K562 (cell line): ENCODE data around the gene WASF2. TPM values are rescaled to one million over a fixed set of nuclear protein-coding genes. Genes with fewer than 3 reads are reported as not detected.

Experiments
- ELF4 ChIP-seq: fragments of 450-650 bp; formaldehyde crosslinking; IDR thresholded peaks from 2 replicates; pipeline ENCODE4 v1.4.0; 2022; ENCODE audit warnings: missing genetic modification characterization
- HCFC1 ChIP-seq: IDR thresholded peaks from 2 replicates; pipeline ENCODE4 v1.6.1; 2012; ENCODE audit warnings: low read depth, low read length, improper control_type of control experiment
- HMGN3 ChIP-seq: IDR thresholded peaks from 2 replicates; pipeline ENCODE4 v1.6.1; 2011; ENCODE audit warnings: borderline replicate concordance, low read depth, mild to moderate bottlenecking, mixed read lengths, low read length; ENCODE audit not compliant: insufficient read length; ENCODE audit errors: extremely low read depth
- HNRNPK ChIP-seq: fragments of 200-400 bp; formaldehyde crosslinking; IDR thresholded peaks from one replicate; pipeline ENCODE4 v1.6.1; 2018; ENCODE audit warnings: mild to moderate bottlenecking, low read depth, low read length; ENCODE audit not compliant: poor library complexity, severe bottlenecking
- KDM5B ChIP-seq: fragments of 200-600 bp; sonication (generic); IDR thresholded peaks from 2 replicates; pipeline ENCODE4 v1.6.1; 2012; ENCODE audit warnings: low read depth, mild to moderate bottlenecking, moderate library complexity, low read length, control low read depth, inconsistent platforms; ENCODE audit not compliant: insufficient replicate concordance
- NR2C2 ChIP-seq, 2 experiments: fragments of 200-800 bp in 1 of 2; sonication (Bioruptor generic) in 1 of 2; sonication (generic) in 1 of 2; formaldehyde crosslinking in 1 of 2; IDR thresholded peaks; 2 replicates each; pipeline versions ENCODE4 v1.6.1 to v1.8.0; 2016 to 2022; ENCODE audit warnings: mild to moderate bottlenecking in 1 of 2, missing compliant biosample characterization in 1 of 2, missing genetic modification characterization in 1 of 2, missing genetic modification reagents in 1 of 2
- NUFIP1 ChIP-seq: fragments of 450-650 bp; IDR thresholded peaks from 2 replicates; pipeline ENCODE4 v1.6.1; 2018; ENCODE audit not compliant: partially characterized antibody
- POLR2G ChIP-seq: fragments of 200-400 bp; formaldehyde crosslinking; IDR thresholded peaks from 2 replicates; pipeline ENCODE4 v1.6.1; 2017; ENCODE audit warnings: low read depth, mild to moderate bottlenecking, antibody characterized with exemption, low read length, moderate library complexity
- POLR2H ChIP-seq: IDR thresholded peaks from 2 replicates; pipeline ENCODE4 v1.6.1; 2016; ENCODE audit warnings: missing genetic modification characterization, low read depth, mild to moderate bottlenecking, control low read depth, missing compliant biosample characterization, moderate library complexity
- RBBP5 ChIP-seq: fragments of 200-600 bp; sonication (generic); IDR thresholded peaks from 2 replicates; pipeline ENCODE4 v1.6.1; 2012; ENCODE audit warnings: borderline replicate concordance, mild to moderate bottlenecking, low read length, control low read depth, inconsistent platforms; ENCODE audit not compliant: insufficient read depth, poor library complexity, severe bottlenecking
- RBM34 ChIP-seq: fragments of 200-400 bp; formaldehyde crosslinking; IDR thresholded peaks from 2 replicates; pipeline ENCODE4 v1.6.1; 2018; ENCODE audit warnings: low read length, borderline replicate concordance; ENCODE audit not compliant: insufficient read depth
- SAFB ChIP-seq: fragments of 200-400 bp; formaldehyde crosslinking; IDR thresholded peaks from 2 replicates; pipeline ENCODE4 v1.6.1; 2017; ENCODE audit warnings: low read depth, low read length, borderline replicate concordance
- SIN3A ChIP-seq, 2 experiments: fragments of 150-350 bp in 1 of 2; IDR thresholded peaks; 2 replicates each; pipeline ENCODE4 v1.6.1; 2011 to 2016; ENCODE audit warnings: borderline replicate concordance in 2 of 2, low read depth in 2 of 2, low read length in 2 of 2, mild to moderate bottlenecking in 2 of 2, moderate library complexity in 2 of 2; ENCODE audit not compliant: control insufficient read depth in 1 of 2
- SP1 ChIP-seq: sonication (generic); formaldehyde crosslinking; IDR thresholded peaks from 2 replicates; pipeline ENCODE4 v1.8.1; 2022; ENCODE audit warnings: mild to moderate bottlenecking, missing genetic modification reagents
- TBP ChIP-seq: optimal IDR thresholded peaks from 2 replicates; pipeline ENCODE3; 2011; ENCODE audit warnings: low read depth, low read length, improper control_type of control experiment
- TEAD1 ChIP-seq, 2 experiments: fragments of 450-650 bp in 1 of 2; sonication (generic) in 1 of 2; formaldehyde crosslinking; IDR thresholded peaks; 2 replicates each; pipeline versions ENCODE4 v1.4.0 to v1.8.0; 2020 to 2022; ENCODE audit warnings: mild to moderate bottlenecking in 2 of 2, missing genetic modification reagents in 1 of 2
- ZNF263 ChIP-seq: sonication (generic); formaldehyde crosslinking; IDR thresholded peaks from 2 replicates; pipeline ENCODE4 v1.8.0; 2022; ENCODE audit warnings: mild to moderate bottlenecking, missing genetic modification reagents, borderline replicate concordance
- ZNF384 ChIP-seq: IDR thresholded peaks from 2 replicates; pipeline ENCODE4 v1.6.1; 2012; ENCODE audit warnings: low read depth, low read length, improper control_type of control experiment
- ZNF408 ChIP-seq: fragments of 250-450 bp; sonication (Bioruptor Pico); IDR thresholded peaks from 2 replicates; pipeline ENCODE4 v1.4.0; 2020; ENCODE audit warnings: low read depth, mild to moderate bottlenecking, moderate library complexity
- ZNF696 ChIP-seq: fragments of 250-450 bp; sonication (Bioruptor Pico); conservative IDR thresholded peaks from 2 replicates; pipeline ENCODE4 v1.4.0; 2020; ENCODE audit warnings: mild to moderate bottlenecking, moderate library complexity
- polyA plus RNA-seq, 8 experiments: library from polyadenylated mRNA; depleted of rRNA in 4 of 8; stranded (reverse) in 5 of 8; unstranded in 3 of 8; fragments of >200 nt; fragmentation: Nextera tagmentation in 2 of 8; fragmentation: Illumina TruSeq in 1 of 8; extraction: Ambion mirVana in 2 of 8; extraction: Trizol in 1 of 8; gene quantifications; 2 replicates each; pipeline versions ENCODE4 v1.2.1 to v1.2.3, GENCODE V29; 2011 to 2014; ENCODE audit warnings: inconsistent platforms in 1 of 8, missing spikeins in 1 of 8
- total RNA-seq, 7 experiments: library from RNA; depleted of rRNA in 6 of 7; stranded (reverse); fragments of >200 nt in 6 of 7; fragmentation: Illumina TruSeq in 2 of 7; extraction: Trizol in 2 of 7; gene quantifications; 2 replicates each; pipeline versions ENCODE4 v1.2.1 to v1.2.3, GENCODE V29; 2011 to 2021; ENCODE audit warnings: low replicate concordance in 1 of 7
- TF ChIP-seq, protein P1 (sequence below): sonication (generic); formaldehyde crosslinking; IDR thresholded peaks from 2 replicates; pipeline ENCODE4 v1.9.0; 2022; ENCODE audit warnings: mild to moderate bottlenecking, missing genetic modification reagents
- TF ChIP-seq, protein P2 (sequence below), 2 experiments: IDR thresholded peaks; 2 replicates each; pipeline ENCODE4 v1.6.1; 2011; ENCODE audit warnings: borderline replicate concordance in 1 of 2, control low read depth in 1 of 2, low read depth in 1 of 2, low read length in 1 of 2, mild to moderate bottlenecking in 1 of 2, mixed read lengths in 1 of 2, moderate library complexity in 1 of 2; ENCODE audit not compliant: insufficient read depth in 1 of 2, insufficient read length in 1 of 2, poor library complexity in 1 of 2, severe bottlenecking in 1 of 2; ENCODE audit errors: extremely low read depth in 1 of 2
- TF ChIP-seq, protein P3 (sequence below): fragments of 450-650 bp; IDR thresholded peaks from 2 replicates; pipeline ENCODE4 v1.6.1; 2016; ENCODE audit warnings: antibody characterized with exemption

WASF2 gene
- total and polyA plus RNA-seq, 9 of the 15 experiments (the other 6 are each of a cell fraction or from before 2014, with no cell fraction given) = 8.2 to 163 (median 31.2) TPM

GRCh38 chr1:27360159-27361043 lies 129.6 kb downstream of the WASF2 start (continued):
- TF ChIP-seq ZNF696 = no peak
- TF ChIP-seq HCFC1 = no peak
- TF ChIP-seq NR2C2 (CRISPR knock-in tag; IDR thresholded peaks at IDR 0.05) = no peak
- no peak for TF ChIP-seq NR2C2 (tag; IDR thresholded peaks at IDR 0.05)
- TF ChIP-seq, protein P1, sequence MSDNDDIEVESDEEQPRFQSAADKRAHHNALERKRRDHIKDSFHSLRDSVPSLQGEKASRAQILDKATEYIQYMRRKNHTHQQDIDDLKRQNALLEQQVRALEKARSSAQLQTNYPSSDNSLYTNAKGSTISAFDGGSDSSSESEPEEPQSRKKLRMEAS (CRISPR knock-in tag) = peak; percentile 56
- TF ChIP-seq HMGN3 = peak; percentile 53
- TF ChIP-seq TBP = no peak
- TF ChIP-seq, protein P2, sequence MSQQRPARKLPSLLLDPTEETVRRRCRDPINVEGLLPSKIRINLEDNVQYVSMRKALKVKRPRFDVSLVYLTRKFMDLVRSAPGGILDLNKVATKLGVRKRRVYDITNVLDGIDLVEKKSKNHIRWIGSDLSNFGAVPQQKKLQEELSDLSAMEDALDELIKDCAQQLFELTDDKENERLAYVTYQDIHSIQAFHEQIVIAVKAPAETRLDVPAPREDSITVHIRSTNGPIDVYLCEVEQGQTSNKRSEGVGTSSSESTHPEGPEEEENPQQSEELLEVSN (IDR thresholded peaks at IDR 0.05; ENCODE audit: borderline replicate concordance in 1 of 2, extremely low read depth in 1 of 2, insufficient read depth in 1 of 2, insufficient read length in 1 of 2, low read depth in 1 of 2, low read length in 1 of 2, poor library complexity in 1 of 2, severe bottlenecking in 1 of 2) = peak in 1 of 2 experiments; percentile 24
- peak; percentile 43; the same call in 1 of the 2 replicates for TF ChIP-seq SP1 (CRISPR knock-in tag)
- TF ChIP-seq HNRNPK = no peak
- TF ChIP-seq, protein P3, sequence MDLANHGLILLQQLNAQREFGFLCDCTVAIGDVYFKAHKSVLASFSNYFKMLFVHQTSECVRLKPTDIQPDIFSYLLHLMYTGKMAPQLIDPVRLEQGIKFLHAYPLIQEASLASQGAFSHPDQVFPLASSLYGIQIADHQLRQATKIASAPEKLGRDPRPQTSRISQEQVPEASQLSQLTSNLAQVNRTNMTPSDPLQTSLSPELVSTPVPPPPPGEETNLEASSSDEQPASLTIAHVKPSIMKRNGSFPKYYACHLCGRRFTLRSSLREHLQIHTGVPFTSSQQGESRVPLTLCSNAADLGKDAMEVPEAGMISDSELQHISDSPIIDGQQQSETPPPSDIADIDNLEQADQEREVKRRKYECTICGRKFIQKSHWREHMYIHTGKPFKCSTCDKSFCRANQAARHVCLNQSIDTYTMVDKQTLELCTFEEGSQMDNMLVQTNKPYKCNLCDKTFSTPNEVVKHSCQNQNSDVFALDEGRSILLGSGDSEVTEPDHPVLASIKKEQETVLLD = peak; percentile 28; the same call in 1 of the 2 replicates
- no peak for TF ChIP-seq RBBP5
- no peak for TF ChIP-seq ZNF384
- TF ChIP-seq KDM5B = no peak
- TF ChIP-seq NUFIP1 = no peak
- no peak for TF ChIP-seq ZNF263 (CRISPR knock-in tag)
- no peak for TF ChIP-seq SIN3A (IDR thresholded peaks at IDR 0.05; ENCODE audit: borderline replicate concordance in 2 of 2, control insufficient read depth in 1 of 2, low read depth in 2 of 2, low read length in 2 of 2)
- no peak for TF ChIP-seq ZNF408 (CRISPR knock-in tag)
- TF ChIP-seq SAFB = peak; percentile 88
- no peak for TF ChIP-seq ELF4
- TF ChIP-seq TEAD1 (CRISPR knock-in tag; IDR thresholded peaks at IDR 0.05) = no peak
- no peak for TF ChIP-seq RBM34
- peak; percentile 53 for TF ChIP-seq POLR2G
- TF ChIP-seq POLR2H (tag) = no peak
